Mesangial cell (primary cell): ENCODE data around the gene RPRD1A. TPM values are rescaled to one million over a fixed set of nuclear protein-coding genes. Genes with fewer than 3 reads are reported as not detected.

Experiments
- total RNA-seq: library from RNA; depleted of rRNA; stranded (reverse); fragments of >200 nt; gene quantifications from 2 replicates; pipeline ENCODE4 v1.2.3, GENCODE V29; 2015

Gene RPRD1A
- total RNA-seq: 19.0 and 27.7 TPM in 2 replicates

GRCh38 chr18:36067055-36067957 is at the start of gene RPRD1A:
Gene RPRD1A, minus strand, starts transcription at chr18:36067559. Its CDS starts 155 bp downstream, at chr18:36067404.

GRCh38 chr18:35972197-35973000 is 95.0 kb downstream of the RPRD1A start, which contains the start of gene RMP24:
Gene RMP24, plus strand, starts transcription at chr18:35972679.

Other genes with a start within 250 kb of the RPRD1A start
- gene SLC39A6, start 61.8 kb upstream of the RPRD1A start, total RNA-seq: 60.9 and 61.6 TPM in 2 replicates
- 30.3 and 48.3 TPM in 2 replicates for gene ELP2, start 62.3 kb upstream of the RPRD1A start, total RNA-seq
- 8.6 and 12.8 TPM in 2 replicates for gene MOCOS, start 119.9 kb upstream of the RPRD1A start, total RNA-seq
- 28.7 and 55.8 TPM in 2 replicates for gene FHOD3, start 230.2 kb upstream of the RPRD1A start, total RNA-seq